Uterus (tissue), 2 donors: ENCODE data around the gene MORN3.

ENCODE experiments used
- POLR2A ChIP-seq, 2 donors: fragments of 450-650 bp; IDR thresholded peaks; one replicate each; pipeline ENCODE4 v1.6.1; 2016; ENCODE audit warnings: antibody characterized with exemption in 2 of 2, mild to moderate bottlenecking in 1 of 2, moderate library complexity in 1 of 2
- TF ChIP-seq, protein P1 (sequence below), 4 experiments: fragments of 200-600 bp in 2 of 4; fragments of 450-650 bp in 2 of 4; sonication (generic) in 2 of 4; IDR thresholded peaks; one replicate each; pipeline ENCODE4 v1.5.1; 2016 to 2019; ENCODE audit warnings: antibody characterized with exemption in 4 of 4, mild to moderate bottlenecking in 2 of 4, moderate library complexity in 1 of 4

DNA sequence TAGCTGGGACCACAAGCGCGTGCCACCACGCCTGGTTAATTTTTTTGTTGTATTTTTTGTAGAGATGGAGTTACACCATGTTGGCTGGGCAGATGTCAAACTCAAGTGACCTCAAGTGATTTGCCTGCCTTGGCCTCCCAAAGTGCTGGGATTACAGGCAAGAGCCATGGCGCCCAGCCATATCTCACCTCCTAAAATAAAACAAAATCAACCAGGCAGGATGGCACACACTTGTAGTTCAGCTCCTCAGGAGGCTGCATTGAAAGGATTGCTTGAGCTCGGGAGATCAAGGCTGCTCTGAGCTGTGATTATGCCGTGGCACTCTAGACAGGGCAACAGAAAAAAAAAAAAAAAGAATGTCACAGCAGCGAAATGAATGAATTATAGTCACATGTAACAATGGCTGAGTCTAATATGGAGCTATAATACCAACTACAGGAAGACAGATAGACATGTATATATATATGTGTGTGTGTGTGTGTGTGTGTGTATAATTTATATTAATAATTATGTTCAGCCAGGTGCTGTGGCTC, 23.8 kb upstream of the MORN3 start:
- TF ChIP-seq, protein P1, sequence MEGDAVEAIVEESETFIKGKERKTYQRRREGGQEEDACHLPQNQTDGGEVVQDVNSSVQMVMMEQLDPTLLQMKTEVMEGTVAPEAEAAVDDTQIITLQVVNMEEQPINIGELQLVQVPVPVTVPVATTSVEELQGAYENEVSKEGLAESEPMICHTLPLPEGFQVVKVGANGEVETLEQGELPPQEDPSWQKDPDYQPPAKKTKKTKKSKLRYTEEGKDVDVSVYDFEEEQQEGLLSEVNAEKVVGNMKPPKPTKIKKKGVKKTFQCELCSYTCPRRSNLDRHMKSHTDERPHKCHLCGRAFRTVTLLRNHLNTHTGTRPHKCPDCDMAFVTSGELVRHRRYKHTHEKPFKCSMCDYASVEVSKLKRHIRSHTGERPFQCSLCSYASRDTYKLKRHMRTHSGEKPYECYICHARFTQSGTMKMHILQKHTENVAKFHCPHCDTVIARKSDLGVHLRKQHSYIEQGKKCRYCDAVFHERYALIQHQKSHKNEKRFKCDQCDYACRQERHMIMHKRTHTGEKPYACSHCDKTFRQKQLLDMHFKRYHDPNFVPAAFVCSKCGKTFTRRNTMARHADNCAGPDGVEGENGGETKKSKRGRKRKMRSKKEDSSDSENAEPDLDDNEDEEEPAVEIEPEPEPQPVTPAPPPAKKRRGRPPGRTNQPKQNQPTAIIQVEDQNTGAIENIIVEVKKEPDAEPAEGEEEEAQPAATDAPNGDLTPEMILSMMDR (IDR thresholded peaks at IDR 0.05): no peak
- TF ChIP-seq POLR2A (IDR thresholded peaks at IDR 0.05): no peak
